CMK (cell line): ENCODE data around the gene CSNK1D.

Experiments used
- DNase-seq: peaks from one replicate; pipeline ENCODE4 v3.0.0-alpha.2; 2010; ENCODE audit warnings: low read depth

Gene CSNK1D

GRCh38 chr17:82250868-82251500 lies 22.5 kb downstream of the CSNK1D start:
- DNase-seq: no peak

- no peak for DNase-seq
These were observed 23.5 kb downstream of the CSNK1D start for GRCh38 chr17:82249896-82250581.

GRCh38 chr17:82248815-82249674 lies 24.5 kb downstream of the CSNK1D start:
- DNase-seq: no peak

GRCh38 chr17:82247856-82248671 lies 25.4 kb downstream of the CSNK1D start:
- DNase-seq: no peak

- no peak for DNase-seq
These were observed 26.2 kb downstream of the CSNK1D start for GRCh38 chr17:82247182-82247823.

- DNase-seq: no peak
These were observed 26.9 kb downstream of the CSNK1D start for GRCh38 chr17:82246365-82247181.

GRCh38 chr17:82246040-82246364 lies 27.5 kb downstream of the CSNK1D start:
- DNase-seq: no peak

GRCh38 chr17:82245134-82246039 lies 28.1 kb downstream of the CSNK1D start:
- DNase-seq: no peak

- no peak for DNase-seq
These were observed 28.9 kb downstream of the CSNK1D start for GRCh38 chr17:82244413-82245133.

- DNase-seq: no peak
These were observed 29.7 kb downstream of the CSNK1D start for GRCh38 chr17:82243648-82244412.

- no peak for DNase-seq
These were observed 30.4 kb downstream of the CSNK1D start for GRCh38 chr17:82242977-82243647.

- DNase-seq: no peak
These were observed 30.9 kb downstream of the CSNK1D start for GRCh38 chr17:82242698-82242976.

GRCh38 chr17:82241926-82242697 lies 31.4 kb downstream of the CSNK1D start:
- DNase-seq: peak; percentile 77

- peak; percentile 50 for DNase-seq
These were observed 32.1 kb downstream of the CSNK1D start for GRCh38 chr17:82241183-82241925.

GRCh38 chr17:82240506-82241182 lies 32.9 kb downstream of the CSNK1D start:
- peak; percentile 38 for DNase-seq
